ENCODE results near the gene CELF2.

CELF2 gene

GRCh38 chr10:11219431-11219830 lies 201.8 kb downstream of the CELF2 start:
- TF ChIP-seq ARNTL (CRISPR knock-in tag; IDR thresholded peaks at IDR 0.05; ENCODE audit: borderline replicate concordance, low read depth) (no peak), BACH2 (CRISPR knock-in tag; IDR thresholded peaks at IDR 0.05; ENCODE audit: borderline replicate concordance) (no peak), TOX (CRISPR knock-in tag; IDR thresholded peaks at IDR 0.05; ENCODE audit: borderline replicate concordance) (no peak), ZNF565 (CRISPR knock-in tag; conservative IDR thresholded peaks at IDR 0.05; ENCODE audit: low read depth) (no peak), OSR1 (CRISPR knock-in tag; IDR thresholded peaks at IDR 0.05) (no peak), ZFP3 (CRISPR knock-in tag; IDR thresholded peaks at IDR 0.05) (no peak), PATZ1 (CRISPR knock-in tag; IDR thresholded peaks at IDR 0.05; ENCODE audit: borderline replicate concordance) (no peak), SNAI2 (CRISPR knock-in tag; IDR thresholded peaks at IDR 0.05) (no peak)
- no peak for ATAC-seq

- no peak for TF ChIP-seq PATZ1 (CRISPR knock-in tag; IDR thresholded peaks at IDR 0.05; ENCODE audit: borderline replicate concordance)
- no peak for TF ChIP-seq CSRNP3 (CRISPR knock-in tag; IDR thresholded peaks at IDR 0.05)
- TF ChIP-seq GLIS3 (CRISPR knock-in tag; IDR thresholded peaks at IDR 0.05) = no peak
- no peak for TF ChIP-seq PPARA (CRISPR knock-in tag; IDR thresholded peaks at IDR 0.05; ENCODE audit: borderline replicate concordance)
- TF ChIP-seq CREB5 (CRISPR knock-in tag; IDR thresholded peaks at IDR 0.05; ENCODE audit: low read depth) = no peak
- no peak for ATAC-seq
Measured at GRCh38 chr10:11223081-11223480, 205.4 kb downstream of the CELF2 start.

- no peak for ATAC-seq
- TF ChIP-seq GLIS3 (CRISPR knock-in tag; IDR thresholded peaks at IDR 0.05) (no peak), SNAI2 (CRISPR knock-in tag; IDR thresholded peaks at IDR 0.05) (no peak), ARNTL (CRISPR knock-in tag; IDR thresholded peaks at IDR 0.05; ENCODE audit: borderline replicate concordance, low read depth) (no peak), PATZ1 (CRISPR knock-in tag; IDR thresholded peaks at IDR 0.05; ENCODE audit: borderline replicate concordance) (no peak), PPARA (CRISPR knock-in tag; IDR thresholded peaks at IDR 0.05; ENCODE audit: borderline replicate concordance) (no peak), ZNF565 (CRISPR knock-in tag; conservative IDR thresholded peaks at IDR 0.05; ENCODE audit: low read depth) (no peak), CREB5 (CRISPR knock-in tag; IDR thresholded peaks at IDR 0.05; ENCODE audit: low read depth) (no peak), TCF4 (CRISPR knock-in tag; IDR thresholded peaks at IDR 0.05; ENCODE audit: borderline replicate concordance) (no peak), CSRNP3 (CRISPR knock-in tag; IDR thresholded peaks at IDR 0.05) (no peak)
Measured at GRCh38 chr10:11223507-11224140, 206.0 kb downstream of the CELF2 start.

All from SK-N-SH treated with all-trans-retinoic acid at 6 μM for 48 hours (cell line).